GM12878 (cell line): Measurements from ENCODE around the gene BBS1. TPM values are rescaled to one million over a fixed set of nuclear protein-coding genes. Genes with fewer than 3 reads are reported as not detected.

Source experiments
- ATAC-seq: fragments of 200-7000 bp; cut with Tn5 transposase; 3 replicates; pipeline ENCODE4 v1.9.1; 2020; ENCODE audit warnings: mild to moderate bottlenecking, moderate library complexity
- BruUV-seq: library from RNA; stranded (reverse); fragments of 400-500 nt; replicated peaks from 2 replicates; lab custom pipeline; 2021; lab: Mats Ljungman, UMichigan
- CTCF ChIA-PET: fragments of 300-600 bp; sonication (Branson Sonifier 250); formaldehyde crosslinking; extraction: SDS; loops from one replicate; lab custom pipeline; 2021; ENCODE audit warnings: inconsistent platforms; lab: Yijun Ruan, JAX
- POLR2A ChIA-PET: fragments of 350-600 bp; formaldehyde crosslinking; extraction: SDS; loops from one replicate; lab custom pipeline; 2021; ENCODE audit warnings: inconsistent platforms; lab: Charles Lee
- RAD21 ChIA-PET: fragments of 300-600 bp; sonication (Branson Sonifier 250); formaldehyde crosslinking; loops from one replicate; lab custom pipeline; 2023; ENCODE audit warnings: antibody characterized with exemption; ENCODE audit not compliant: unreplicated experiment; lab: Charles Lee
- SMC1A ChIA-PET: fragments of 300-600 bp; sonication (Branson Sonifier 250); formaldehyde crosslinking; loops from one replicate; lab custom pipeline; 2023; ENCODE audit not compliant: unreplicated experiment, uncharacterized antibody; lab: Charles Lee
- DNase-seq: peaks from one replicate; pipeline ENCODE4 v3.0.0-alpha.2; 2011; ENCODE audit warnings: low read depth, low spot score
- FAIRE-seq: peaks from 3 replicates; lab custom pipeline; 2011; peaks lifted over from hg19 to GRCh38; lab: Jason Lieb, UNC
- H2AFZ ChIP-seq: 2 replicates; pipeline ENCODE4 v1.6.0; 2011; ENCODE audit warnings: low read depth, low read length, control low read depth; ENCODE audit not compliant: control insufficient read depth
- H3K27ac ChIP-seq: 2 replicates; pipeline ENCODE4 v1.5.1; 2011; ENCODE audit warnings: control low read depth; ENCODE audit not compliant: control insufficient read depth, insufficient read depth
- H3K27me3 ChIP-seq, 2 experiments: replicated peaks in 1 of 2; 2 replicates each; pipeline versions ENCODE4 v1.6.0 to v1.6.1; 2011; ENCODE audit warnings: low read length in 1 of 2; ENCODE audit not compliant: control insufficient read depth in 2 of 2, insufficient read depth in 2 of 2
- H3K36me3 ChIP-seq, 2 experiments: 2 replicates each; pipeline ENCODE4 v1.5.1; 2011; ENCODE audit warnings: low read length in 1 of 2; ENCODE audit not compliant: control insufficient read depth in 2 of 2, insufficient read depth in 2 of 2
- H3K4me1 ChIP-seq: 2 replicates; pipeline ENCODE4 v1.6.1; 2011; ENCODE audit warnings: mild to moderate bottlenecking, low read length, moderate library complexity, mixed read lengths; ENCODE audit not compliant: control insufficient read depth, insufficient read depth
- H3K4me2 ChIP-seq: 2 replicates; pipeline ENCODE4 v1.6.0; 2011; ENCODE audit warnings: control low read depth; ENCODE audit not compliant: control insufficient read depth, insufficient read depth
- H3K4me3 ChIP-seq: fragments of 200-600 bp; sonication (generic); 2 replicates; pipeline ENCODE4 v1.5.1; 2016
- H3K79me2 ChIP-seq: 2 replicates; pipeline ENCODE4 v1.6.0; 2011; ENCODE audit warnings: low read length; ENCODE audit not compliant: control insufficient read depth, insufficient read depth
- H3K9ac ChIP-seq: 2 replicates; pipeline ENCODE4 v1.8.0; 2011; ENCODE audit warnings: low read length, control low read depth, mixed read lengths; ENCODE audit not compliant: control insufficient read depth, insufficient read depth
- H3K9me3 ChIP-seq: replicated peaks from 3 replicates; pipeline ENCODE4 v1.5.1; 2011; ENCODE audit warnings: mild to moderate bottlenecking, low read length; ENCODE audit not compliant: control insufficient read depth, insufficient read depth
- H4K20me1 ChIP-seq: 2 replicates; pipeline ENCODE4 v1.6.0; 2011; ENCODE audit not compliant: control insufficient read depth, insufficient read depth
- ATF2 ChIP-seq: IDR thresholded peaks from 2 replicates; pipeline ENCODE4 v1.6.1; 2012; ENCODE audit warnings: low read length, inconsistent platforms
- ATF3 ChIP-seq: IDR thresholded peaks from 2 replicates; pipeline ENCODE4 v1.6.1; 2011; ENCODE audit warnings: low read depth, mild to moderate bottlenecking, low read length, moderate library complexity, borderline replicate concordance; ENCODE audit errors: extremely low read depth
- NFXL1 ChIP-seq: fragments of 450-650 bp; IDR thresholded peaks from 2 replicates; pipeline ENCODE4 v1.6.1; 2017; ENCODE audit warnings: antibody characterized with exemption, mild to moderate bottlenecking, borderline replicate concordance
- SIN3A ChIP-seq: IDR thresholded peaks from 2 replicates; pipeline ENCODE4 v1.6.1; 2012; ENCODE audit warnings: low read depth, low read length, improper control_type of control experiment
- SMARCA5 ChIP-seq: fragments of 450-650 bp; IDR thresholded peaks from 2 replicates; pipeline ENCODE4 v1.6.1; 2017; ENCODE audit warnings: mild to moderate bottlenecking
- SREBF1 ChIP-seq: IDR thresholded peaks from 2 replicates; pipeline ENCODE4 v1.6.1; 2012; ENCODE audit warnings: mild to moderate bottlenecking, low read length
- SUPT20H ChIP-seq: IDR thresholded peaks from 2 replicates; pipeline ENCODE4 v1.6.1; 2011; ENCODE audit warnings: low read depth, mild to moderate bottlenecking, low read length, moderate library complexity, borderline replicate concordance; ENCODE audit not compliant: control insufficient read depth
- WGBS: methylation state at CpG from one replicate; pipeline ENCODE4 v1.1.6; 2016; ENCODE audit warnings: low lambda C conversion rate; ENCODE audit not compliant: insufficient replicate concordance, insufficient coverage; ENCODE audit errors: missing lambda C conversion rate; 5-methylcytosine and 5-hydroxymethylcytosine counted together
- in situ Hi-C: fragments of 300-500 bp; cut with MboI; formaldehyde crosslinking; loops from 9 replicates; pipeline ENCODE4 v1.14.3; 2018; ENCODE audit warnings: mixed read lengths
- intact Hi-C: fragments of 100-400 bp; cut with micrococcal nuclease; formaldehyde crosslinking; loops from one replicate; pipeline ENCODE4 v1.14.2; 2022; ENCODE audit not compliant: unreplicated experiment
- polyA plus RNA-seq, 11 experiments: library from polyadenylated mRNA; depleted of rRNA in 4 of 11; unstranded in 6 of 11; stranded (reverse) in 5 of 11; fragments of >200 nt; fragmentation: Nextera tagmentation in 4 of 11; fragmentation: Illumina TruSeq in 1 of 11; extraction: Ambion mirVana in 4 of 11; extraction: Trizol in 1 of 11; gene quantifications; 1 replicate in 1 of 11; 2 replicates in 10 of 11; pipeline versions ENCODE4 v1.2.1 to v1.2.3, GENCODE V29; 2011 to 2016; ENCODE audit warnings: inconsistent platforms in 2 of 11, missing spikeins in 2 of 11, low read depth in 1 of 11
- total RNA-seq, 4 experiments: library from RNA; depleted of rRNA in 3 of 4; stranded (reverse); fragments of >200 nt in 3 of 4; fragmentation: Illumina TruSeq in 1 of 4; extraction: Trizol in 1 of 4; gene quantifications; 2 replicates each; pipeline versions ENCODE4 v1.2.1 to v1.2.3, GENCODE V29; 2013 to 2021

Gene BBS1
- total and polyA plus RNA-seq, 10 of the 15 experiments (the other 5 are each of a cell fraction or from before 2014, with no cell fraction given) = 2.5 to 14.7 (median 8.7) TPM

GRCh38 chr11:66475349-66476172 lies 34.9 kb upstream of the BBS1 start:
- in situ Hi-C loops = no loop called here
- FAIRE-seq = no peak
- no TSS peak for BruUV-seq
- ChIA-PET RAD21 (no interaction called here), CTCF (no interaction called here), SMC1A (no interaction called here), POLR2A (no interaction called here)
- H4K20me1 ChIP-seq = no peaks in the 10 kb centered on the region
- DNase-seq = no peak
- no peaks in the 10 kb centered on the region for H3K9me3 ChIP-seq
- TF ChIP-seq ATF2 (no peak), SIN3A (no peak), SUPT20H (no peak), NFXL1 (no peak), ATF3 (no peak), SMARCA5 (no peak), SREBF1 (no peak)
- no peak overlapping the region for H3K4me2 ChIP-seq
- H3K79me2 ChIP-seq = peaks cover 12% of the 10 kb centered on the region
- H3K27ac ChIP-seq = no peak overlapping the region
- intact Hi-C loops = no loop called here
- H3K4me3 ChIP-seq = no peak overlapping the region
- H3K4me1 ChIP-seq = no peaks in the 10 kb centered on the region
- no peaks in the 10 kb centered on the region for H3K27me3 ChIP-seq
- H2AFZ ChIP-seq = no peak overlapping the region
- H3K9ac ChIP-seq = no peak overlapping the region
- no peak for ATAC-seq
- no peaks in the 10 kb centered on the region for H3K36me3 ChIP-seq
- 93% methylated on average over 39 of the region's 44 CpGs for WGBS
